Activated T-cell treated with anti-CD3 and anti-CD28 coated beads for 48 hours (primary cell): ENCODE measurements around the gene IL34.
"Not testable (repeated sequence)": the region's sequence is repeated elsewhere in the genome, so short reads cannot be mapped to it uniquely, and the experiment has no call there.

ENCODE experiments used
- DNase-seq: peaks from one replicate; pipeline ENCODE4 v3.0.0-alpha.2; 2020; ENCODE audit warnings: low read depth

The IL34 gene

DNA sequence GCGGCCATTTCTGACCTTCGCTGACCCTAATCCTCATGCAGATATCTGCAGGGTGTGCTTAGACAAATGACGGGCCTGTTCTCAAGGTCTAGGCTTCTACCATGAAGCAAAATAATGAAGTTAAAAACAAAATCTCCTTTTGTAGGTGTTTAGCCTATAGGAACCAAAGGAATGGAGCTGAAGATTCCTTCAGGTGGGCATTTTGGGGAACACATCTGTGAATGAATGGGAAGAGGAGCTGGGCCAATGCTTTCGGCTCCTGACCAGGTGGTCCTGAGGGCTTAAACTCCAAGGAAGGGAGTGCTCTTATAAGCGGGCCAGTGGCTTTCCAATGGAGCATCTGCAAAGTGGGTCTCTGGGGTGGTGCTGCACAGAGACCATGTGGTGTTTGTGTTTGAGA is 14.1 kb upstream of the IL34 start:
- DNase-seq = no peak

DNA sequence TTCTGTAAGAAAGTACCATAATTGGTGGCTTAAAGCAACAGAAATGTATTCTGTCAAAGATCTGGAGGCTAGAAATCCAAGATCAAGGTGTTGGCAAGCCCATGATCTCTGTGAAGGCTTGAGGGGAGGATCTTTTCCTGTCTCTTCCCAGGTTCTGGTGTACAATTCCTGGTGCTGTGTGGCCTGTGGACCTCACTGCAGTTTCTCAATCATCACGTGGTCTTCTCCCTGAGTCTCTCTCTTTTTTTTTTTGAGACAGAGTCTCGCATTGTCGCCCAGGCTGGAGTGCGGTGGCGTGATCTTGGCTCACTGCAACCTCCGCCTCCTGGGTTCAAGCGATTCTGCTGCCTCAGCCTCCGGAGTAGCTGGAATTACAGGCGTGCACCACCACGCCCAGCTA is 12.7 kb upstream of the IL34 start:
- DNase-seq = not testable (repeated sequence)

DNA sequence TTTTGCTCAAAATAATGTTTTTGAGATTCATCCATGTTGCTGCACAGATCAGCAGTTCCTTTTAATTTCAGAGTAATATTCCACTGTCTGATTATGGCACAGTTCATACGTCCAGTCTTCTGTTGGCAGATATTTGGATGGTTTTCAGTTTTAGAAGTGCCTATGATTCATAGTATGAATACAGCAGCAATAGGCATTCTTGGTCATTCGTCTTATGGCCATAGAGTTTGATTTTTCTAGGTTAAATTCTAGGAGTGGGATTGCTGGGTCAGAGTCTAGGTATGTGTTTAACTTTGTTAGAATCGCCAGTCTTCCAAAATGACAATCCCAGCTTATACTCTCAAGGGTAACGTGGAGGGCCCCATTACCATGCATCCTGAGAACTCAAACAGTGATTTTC is 11.5 kb upstream of the IL34 start:
- no peak for DNase-seq

DNA sequence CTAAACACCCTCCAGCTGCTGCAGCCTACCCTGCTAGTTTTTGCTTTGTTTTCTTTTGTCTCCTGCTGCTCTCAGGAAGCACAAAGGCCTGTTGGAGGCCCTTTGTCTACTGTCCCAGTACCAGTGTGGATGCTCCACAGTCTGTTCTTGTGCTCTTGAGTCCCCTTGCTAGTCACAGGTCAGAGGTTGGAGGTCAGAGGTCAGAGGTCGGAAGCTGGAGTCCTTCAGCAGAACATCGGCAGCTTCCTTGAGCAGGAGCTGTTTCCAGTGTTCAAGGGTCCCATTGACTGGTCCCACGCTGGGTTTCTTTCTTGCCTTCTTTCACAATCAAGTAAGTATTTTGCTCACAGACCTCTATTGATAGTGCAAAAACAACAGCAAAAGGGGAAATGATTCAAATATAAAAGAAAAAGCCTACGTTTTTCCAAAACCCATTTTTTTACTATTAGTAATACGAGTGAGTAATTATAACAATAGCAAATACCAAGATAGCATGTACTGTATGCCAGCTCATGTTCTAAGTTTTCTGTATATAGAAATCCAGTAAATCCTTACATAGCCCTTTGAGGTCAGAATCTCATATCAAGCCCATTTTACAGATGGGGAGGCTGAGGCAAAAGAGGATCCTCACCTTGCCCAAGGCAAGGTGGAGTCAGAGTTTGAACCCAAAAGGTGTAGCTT is 10.9 kb upstream of the IL34 start:
- no peak for DNase-seq

DNA sequence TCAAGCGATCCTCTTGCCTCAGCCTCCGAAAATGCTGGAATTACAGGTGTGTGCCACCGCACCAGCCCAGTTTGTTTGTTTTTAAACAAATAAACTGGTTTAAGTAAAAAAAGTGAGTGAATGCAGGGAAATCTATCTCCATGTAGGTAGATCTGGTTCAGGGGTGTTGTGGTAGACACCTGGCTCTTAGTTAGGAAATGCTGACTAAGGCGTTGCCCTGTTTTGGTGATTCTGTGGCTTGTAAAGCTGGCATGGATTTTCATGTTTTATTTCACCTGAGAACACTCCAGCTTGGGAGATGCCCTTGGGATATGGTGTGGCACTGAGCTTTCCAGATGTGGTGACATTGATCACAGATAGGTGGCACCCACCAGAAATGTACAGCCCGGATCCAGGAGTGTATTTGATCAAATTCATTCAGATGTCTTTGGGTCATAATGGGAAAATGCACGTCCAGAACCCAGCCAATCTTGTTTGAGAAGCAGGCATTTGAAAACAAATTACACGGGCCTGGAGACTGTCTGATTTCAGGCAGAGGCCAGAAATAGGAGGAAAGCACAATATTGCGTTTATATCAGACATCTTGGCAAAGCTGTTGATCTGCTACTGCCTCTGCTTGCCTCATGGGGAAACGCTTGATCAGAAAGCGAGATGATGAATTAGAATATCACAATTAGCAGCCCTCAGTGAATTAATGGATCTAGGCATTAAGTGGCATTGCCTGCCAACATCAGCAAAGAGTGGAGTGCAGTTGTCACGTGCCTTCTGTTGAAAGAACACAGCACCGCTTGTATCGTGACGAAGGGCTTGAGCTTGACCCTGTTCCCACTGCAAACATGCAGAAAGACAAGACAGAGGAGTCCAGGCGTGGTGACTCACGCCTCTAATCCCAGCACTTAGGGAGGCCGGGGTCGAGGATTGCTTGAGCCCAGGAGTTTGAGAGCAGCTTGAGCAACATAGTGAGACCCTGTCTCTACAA is 7.3 kb upstream of the IL34 start:
- no peak for DNase-seq

DNA sequence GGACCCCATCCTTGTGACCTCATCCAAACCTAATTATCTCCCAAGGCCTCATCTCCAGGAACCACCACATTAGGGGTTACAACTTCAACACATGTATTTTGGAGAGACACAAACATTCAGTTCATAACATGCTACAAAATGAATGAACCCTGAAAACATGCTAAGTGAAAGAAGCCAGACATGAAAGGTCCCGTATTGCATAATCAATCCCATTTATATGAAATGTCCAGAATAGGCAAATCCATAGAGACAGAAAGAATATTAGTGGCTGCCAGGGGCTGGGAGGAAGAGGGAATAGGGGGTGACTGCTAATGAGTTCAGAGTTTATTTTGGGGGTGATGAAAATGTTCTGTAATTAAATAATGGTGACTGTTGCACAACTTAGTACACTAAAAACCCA is 3.7 kb upstream of the IL34 start:
- DNase-seq = no peak

DNA sequence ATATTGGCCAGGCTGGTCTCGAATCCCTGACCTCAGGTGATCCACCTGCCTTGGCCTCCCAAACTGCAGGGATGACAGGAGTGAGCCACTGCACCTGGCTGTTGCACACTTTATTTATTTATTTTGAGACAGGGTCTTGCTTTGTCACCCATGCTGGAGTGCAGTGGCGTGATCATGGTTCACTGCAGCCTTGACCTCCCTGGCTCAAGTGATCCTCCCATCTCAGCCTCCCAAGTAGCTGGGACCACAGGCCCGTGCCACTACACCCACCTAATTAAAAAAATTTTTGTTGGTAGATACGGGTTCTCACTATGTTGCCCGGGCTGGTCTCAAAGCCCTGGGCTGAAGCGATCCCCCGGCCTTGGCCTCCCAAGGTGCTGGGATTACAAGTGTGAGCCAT is 3.1 kb upstream of the IL34 start:
- not testable (repeated sequence) for DNase-seq

DNA sequence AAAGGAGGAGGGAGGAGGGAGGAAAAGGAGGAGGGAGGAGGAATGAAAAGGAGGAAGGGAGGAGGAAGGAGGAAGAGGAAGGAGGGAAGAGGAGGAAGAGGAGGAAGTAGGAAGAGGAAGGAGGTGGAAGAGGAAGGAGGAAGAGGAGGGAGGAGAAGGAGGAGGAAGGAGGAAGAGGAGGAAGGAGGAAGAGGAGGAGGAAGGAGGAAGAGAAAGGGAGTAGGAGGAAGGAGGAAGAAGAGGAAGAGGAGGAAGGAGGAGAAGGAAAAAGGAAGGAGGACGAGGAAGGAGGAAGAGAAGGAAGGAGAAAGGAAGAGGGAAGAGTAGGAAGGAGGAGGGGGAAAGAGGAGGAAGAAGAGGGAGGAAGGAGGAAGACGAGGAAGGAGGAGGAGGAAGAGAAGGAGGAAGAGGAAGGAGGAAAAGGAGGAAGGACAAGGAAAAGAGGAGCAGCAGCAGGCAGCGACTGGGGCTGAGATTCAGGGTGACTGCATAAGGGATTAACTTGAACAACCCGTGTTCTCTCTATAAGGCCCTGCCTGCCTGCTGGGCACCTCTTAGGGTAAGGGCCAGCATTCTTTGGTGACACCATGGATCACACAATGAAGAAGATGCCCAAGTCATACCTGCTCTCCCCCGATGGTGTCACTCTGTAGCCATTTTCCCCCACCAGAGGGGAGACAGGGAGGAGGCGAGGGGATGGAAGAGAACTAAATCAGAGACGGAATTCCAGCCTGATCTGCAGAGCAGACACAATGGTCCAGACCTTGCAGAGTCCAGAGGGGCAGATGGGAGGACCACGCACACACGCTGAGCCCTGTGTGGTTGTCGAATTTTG is 1.4 kb upstream of the IL34 start:
- no peak for DNase-seq

DNA sequence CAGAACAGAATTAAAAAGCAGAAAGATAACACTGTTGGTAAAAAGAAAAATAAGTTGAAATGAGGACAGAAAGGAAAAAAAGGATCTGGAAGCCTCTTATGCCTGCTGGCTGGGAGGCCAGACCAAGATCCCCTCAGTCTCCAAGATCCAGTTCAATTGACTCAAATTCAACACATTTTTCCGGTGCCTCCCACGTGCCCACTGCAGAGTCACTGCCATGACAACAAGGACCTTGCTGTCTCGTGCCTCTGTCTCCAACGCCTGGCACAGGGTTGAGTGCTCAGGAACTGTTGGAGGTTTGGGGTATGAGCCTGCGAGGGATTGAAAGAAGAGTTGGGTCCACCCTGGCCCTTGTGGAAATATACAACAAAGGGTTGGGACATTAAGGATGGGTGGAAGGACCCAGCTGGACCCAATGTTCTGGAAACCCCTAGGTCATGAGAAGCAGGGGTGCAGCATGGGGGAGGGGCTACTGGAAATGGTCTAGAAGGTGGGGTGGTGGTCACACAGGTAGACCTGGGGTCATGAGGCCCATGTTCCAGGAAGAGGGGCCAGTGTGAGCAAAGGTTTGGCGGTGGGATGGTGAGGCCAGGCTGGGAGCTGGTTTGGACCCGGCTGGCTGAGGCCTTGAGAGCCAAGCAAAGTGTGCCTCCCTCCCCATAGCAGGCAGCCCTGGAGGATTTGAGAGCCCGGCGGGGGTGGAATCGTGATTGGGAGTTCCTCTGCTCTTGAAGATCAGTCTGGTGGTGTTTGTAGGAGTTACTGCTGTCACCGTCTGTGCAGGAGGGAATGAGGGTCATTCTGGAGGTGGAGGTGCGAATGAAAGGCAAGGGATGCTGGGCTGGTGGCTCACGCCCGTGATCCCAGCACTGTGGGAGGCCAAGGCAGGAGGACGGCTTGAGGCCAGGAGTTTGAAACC is 1.3 kb downstream of the IL34 start:
- no peak for DNase-seq

DNA sequence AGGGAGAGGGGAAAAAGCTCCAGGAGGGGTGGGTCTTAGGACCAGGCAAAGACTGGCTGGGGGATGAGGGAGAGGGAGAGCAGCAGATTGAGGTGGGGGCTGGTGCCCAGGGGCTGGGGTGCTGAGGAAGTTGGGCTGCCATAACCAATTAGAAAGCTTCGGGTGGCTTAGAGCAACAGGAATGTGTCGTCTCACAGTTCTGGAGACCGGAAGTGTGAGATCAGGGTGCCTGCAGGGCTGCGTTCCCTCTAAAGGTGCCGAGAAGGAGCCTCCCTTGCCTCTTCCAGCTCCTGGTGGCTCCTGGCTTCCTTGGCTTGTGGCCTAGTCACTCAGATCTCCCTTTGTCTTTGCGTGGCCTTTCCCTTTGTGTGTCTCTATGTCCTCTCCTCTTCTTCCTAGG is 2.2 kb downstream of the IL34 start:
- DNase-seq = no peak

DNA sequence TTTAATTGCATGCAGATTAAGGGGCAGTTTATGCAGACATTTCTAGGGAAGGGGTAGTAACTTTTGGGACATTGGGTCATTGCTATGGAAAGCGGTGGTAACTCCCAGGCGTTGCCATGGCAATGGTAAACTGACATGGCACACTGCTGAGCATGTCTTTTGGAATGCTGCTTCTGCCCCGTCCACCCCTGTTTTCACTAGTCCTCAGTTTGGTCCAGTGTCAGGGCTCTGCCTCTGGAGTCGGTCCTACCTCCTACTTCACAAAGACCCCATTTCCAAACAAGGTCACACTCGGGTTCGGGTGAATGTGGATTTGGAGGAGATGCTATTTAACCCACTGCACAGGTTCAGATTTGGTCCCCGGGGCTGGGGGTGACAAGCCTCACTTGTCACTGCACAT is 2.9 kb downstream of the IL34 start:
- DNase-seq = no peak

DNA sequence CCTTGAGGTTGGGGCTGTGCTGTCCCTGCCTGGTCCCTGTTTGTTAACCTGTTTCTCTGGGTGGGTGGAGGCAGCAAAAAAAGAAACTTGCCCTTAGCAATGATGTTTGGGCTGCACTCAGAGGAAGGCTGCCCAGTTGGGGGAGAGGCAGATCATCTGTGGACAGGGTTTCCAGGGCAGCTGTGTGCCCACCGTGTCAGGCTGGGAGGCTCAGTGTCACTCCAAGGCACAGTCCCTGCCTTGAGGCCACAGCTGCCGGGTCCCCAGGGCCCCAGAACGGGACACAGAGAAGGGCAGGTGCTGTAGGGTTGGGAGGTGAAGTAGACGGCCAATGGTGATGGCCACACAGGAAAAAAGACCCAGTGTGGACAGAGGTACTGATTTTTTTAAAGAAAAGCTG is 3.9 kb downstream of the IL34 start:
- DNase-seq = no peak

DNA sequence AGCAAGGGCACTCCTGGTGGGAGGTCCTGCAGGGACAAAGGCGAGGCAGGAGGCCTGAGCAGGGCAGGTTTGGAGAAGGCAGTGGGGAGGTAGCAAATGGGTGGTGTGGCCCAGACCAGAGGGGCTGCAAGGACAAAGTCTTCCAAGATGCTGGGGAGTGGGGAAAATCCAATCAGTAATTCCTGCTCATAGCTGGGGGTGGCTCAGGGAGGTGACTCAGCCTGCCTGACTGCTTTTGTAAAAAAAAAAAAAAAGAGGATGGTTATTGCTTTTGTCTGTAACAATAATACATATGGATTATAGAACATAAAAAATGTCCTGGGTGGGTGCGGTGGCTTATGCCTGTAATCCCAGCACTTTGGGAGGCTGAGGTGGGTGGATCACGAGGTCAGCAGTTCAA is 5.2 kb downstream of the IL34 start:
- DNase-seq = no peak

DNA sequence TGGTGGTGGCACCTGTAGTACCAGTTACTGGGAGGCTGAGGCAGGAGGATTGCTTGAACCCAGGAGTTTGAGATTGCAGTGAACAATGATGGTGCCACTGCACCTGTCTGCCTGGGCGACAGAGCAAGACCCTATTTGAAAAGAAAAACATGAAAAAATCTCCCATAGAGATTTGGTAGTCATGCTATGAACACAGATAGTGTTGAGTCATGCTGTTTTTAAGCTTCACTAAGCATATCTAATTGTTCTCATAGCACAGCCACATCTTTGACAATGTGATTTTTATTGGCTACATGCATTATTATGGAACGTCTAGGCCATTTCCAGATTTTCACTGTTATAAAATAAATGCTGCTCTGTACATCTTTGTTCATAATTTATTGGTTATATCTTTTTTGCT is 6.0 kb downstream of the IL34 start:
- no peak for DNase-seq

DNA sequence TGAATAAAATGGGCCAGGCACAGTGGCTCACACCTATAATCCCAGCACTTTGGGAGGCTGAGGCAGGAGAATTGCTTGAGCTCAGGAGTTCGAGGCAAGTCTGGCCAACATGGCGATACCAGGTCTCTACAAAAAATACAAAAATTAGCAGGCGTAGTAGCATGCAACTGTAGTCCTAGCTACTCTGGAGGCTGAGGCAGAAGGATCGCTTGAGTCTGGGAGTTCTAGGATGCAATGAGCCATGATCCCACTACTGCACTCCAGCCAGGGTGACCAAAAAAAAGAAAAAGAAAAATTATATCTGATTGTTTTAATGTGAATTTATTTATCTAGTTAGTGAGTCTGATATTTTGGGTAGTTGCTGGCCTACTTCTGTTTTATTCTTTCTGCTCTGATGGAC is 7.0 kb downstream of the IL34 start:
- no peak for DNase-seq

DNA sequence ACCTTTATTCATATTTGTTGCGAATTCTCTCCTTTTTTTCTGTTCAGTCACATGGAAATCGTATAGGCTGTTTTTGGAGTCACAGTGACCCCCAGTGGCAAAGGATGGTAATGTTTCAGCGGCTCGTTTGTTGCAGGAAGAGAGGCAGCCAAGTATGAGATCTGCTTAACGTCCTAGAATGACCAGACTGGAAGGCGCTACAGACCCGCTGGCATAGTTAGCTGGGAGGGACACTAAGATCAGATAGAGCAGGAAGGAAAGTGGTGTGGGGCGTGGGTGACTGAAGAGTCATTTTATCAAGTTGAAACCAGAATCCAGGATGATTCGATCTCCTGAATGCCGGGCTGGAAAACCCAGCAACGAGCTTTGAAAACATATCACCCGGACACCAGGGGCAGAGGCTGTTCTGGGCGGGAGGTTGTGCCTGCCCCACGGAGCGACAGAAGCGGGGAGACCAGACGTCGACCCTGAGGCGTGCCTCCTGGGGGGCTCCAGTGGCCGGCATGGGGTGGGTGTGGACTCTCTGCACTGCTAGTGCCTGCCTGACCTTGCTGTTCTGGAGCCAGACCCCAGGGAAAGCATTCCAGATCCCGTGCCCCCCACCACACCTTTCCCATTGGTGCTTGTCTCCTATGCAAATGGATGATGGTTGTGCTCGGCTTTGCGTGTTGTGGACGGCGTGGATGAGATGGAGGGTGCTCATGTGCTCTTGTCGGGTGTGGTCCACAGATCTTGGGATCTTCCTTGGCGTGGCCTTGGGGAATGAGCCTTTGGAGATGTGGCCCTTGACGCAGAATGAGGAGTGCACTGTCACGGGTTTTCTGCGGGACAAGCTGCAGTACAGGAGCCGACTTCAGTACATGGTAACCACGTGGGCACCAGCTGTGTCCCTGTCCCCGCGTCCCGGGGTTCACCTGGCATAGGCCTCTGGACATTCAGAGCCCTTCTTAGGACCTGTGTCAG is 7.7 kb downstream of the IL34 start:
- DNase-seq = peak; percentile 79

DNA sequence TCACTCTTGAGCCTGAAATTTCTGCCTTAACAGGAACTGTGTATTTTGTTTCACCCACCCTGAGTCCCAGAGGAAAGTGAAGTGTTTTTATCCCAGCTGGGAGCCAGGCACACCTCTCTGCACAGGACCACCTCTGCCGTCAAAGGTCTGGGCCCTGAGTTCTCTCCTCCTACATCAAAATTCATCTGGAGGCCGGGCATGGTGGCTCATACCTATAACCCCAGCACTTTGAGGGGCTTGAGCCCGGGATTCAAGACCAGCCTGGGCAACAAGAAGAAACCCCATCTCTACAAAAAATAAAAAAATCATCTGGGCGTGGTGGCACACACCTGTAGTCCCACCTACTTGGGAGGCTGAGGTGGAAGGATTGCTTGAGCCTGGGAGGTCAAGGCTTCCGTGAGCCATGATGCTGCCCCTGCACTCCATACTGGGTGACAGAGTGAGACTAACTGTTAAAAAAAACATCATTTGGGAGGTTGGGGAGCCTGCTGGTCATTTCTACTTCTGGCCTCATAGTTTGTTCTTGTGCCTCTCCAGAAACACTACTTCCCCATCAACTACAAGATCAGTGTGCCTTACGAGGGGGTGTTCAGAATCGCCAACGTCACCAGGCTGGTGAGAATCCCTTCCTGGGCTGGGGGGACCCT is 9.8 kb downstream of the IL34 start:
- DNase-seq = no peak

DNA sequence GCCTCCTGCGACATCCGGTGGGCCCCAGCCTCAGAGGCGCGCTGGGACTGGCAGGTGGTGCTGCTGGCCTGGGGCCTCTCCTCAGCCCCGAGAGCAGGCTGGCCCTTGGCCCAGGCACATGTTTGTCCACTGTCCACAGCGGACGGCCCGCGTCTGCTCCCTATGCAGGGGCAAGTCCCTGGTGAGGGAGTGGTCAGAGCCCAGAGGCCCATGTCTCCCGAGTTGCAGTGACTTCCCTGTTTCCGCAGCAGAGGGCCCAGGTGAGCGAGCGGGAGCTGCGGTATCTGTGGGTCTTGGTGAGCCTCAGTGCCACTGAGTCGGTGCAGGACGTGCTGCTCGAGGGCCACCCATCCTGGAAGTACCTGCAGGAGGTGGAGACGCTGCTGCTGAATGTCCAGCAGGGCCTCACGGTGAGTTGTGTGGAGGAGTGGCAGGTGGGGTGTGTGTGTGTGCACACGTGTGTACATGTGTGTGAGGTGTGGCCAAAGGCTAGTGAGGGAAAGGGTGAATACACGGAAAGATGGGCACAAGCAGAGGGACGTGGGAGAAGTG is 10.4 kb downstream of the IL34 start:
- no peak for DNase-seq

DNA sequence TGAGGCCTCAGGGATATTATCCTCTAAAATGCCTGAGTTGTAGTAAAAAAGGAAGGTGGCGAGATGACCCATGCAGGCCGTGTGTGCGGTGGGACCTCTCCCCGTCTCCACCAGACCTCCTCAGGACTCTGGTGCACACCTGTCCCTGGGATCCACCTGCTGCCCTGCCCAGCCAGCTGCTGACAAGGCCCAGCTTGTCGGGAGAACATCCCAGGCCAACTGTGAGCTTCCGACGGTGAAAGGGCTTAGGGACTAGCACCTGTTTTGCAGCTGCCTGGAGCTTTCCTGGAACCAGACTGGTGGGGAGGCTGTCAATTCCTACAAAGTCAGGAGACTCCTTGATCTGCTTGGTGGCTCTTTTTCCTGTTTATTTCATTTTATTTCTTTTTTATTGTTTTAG is 11.6 kb downstream of the IL34 start:
- DNase-seq = no peak

DNA sequence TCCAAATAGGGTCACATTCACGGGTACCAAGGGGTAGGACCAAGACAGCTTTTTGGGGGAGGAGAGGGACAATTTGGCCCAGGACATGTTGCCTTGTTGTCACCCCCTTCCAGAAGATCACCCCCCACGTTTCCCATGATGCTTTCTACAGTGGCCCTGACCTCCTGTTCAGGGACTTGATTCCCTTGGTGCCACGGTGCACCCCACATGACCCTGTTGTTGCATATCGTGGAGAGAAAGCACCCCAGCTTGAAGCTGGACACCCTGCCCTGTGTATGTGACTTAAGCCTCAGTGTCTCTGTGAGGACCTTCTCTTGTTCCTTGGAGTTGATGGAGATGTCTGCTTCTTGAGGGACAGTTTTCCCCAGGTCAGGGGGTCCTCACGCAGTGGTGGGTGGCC is 12.6 kb downstream of the IL34 start:
- DNase-seq = no peak
